Tibial nerve (tissue), 4 donors: ENCODE data around the gene GPC3. TPM values are rescaled to one million over a fixed set of nuclear protein-coding genes. Genes with fewer than 3 reads are reported as not detected.

Experiments used
- DNase-seq, 2 donors: peaks; one replicate each; pipeline ENCODE4 v3.0.0-alpha.2; 2019; ENCODE audit warnings: low spot score in 2 of 2
- H3K27ac ChIP-seq, 4 donors: fragments of 200-600 bp; sonication (generic) in 3 of 4; one replicate each; pipeline ENCODE4 v1.5.1; 2017 to 2019; ENCODE audit warnings: mild to moderate bottlenecking in 1 of 4
- H3K27me3 ChIP-seq, 2 donors: fragments of 200-600 bp; sonication (generic) in 1 of 2; one replicate each; pipeline versions ENCODE4 v1.5.1 to v1.6.0; 2017 to 2019
- H3K36me3 ChIP-seq, 3 donors: fragments of 200-600 bp; sonication (generic); one replicate each; pipeline ENCODE4 v1.5.1; 2018 to 2019
- H3K4me1 ChIP-seq, 4 donors: fragments of 200-600 bp; sonication (generic) in 3 of 4; one replicate each; pipeline ENCODE4 v1.5.1; 2017 to 2019
- H3K4me3 ChIP-seq, 4 donors: fragments of 200-600 bp; sonication (generic) in 3 of 4; one replicate each; pipeline ENCODE4 v1.5.1; 2017 to 2019; ENCODE audit warnings: mild to moderate bottlenecking in 1 of 4, moderate library complexity in 1 of 4
- H3K9me3 ChIP-seq, 4 donors: fragments of 200-600 bp; sonication (generic) in 3 of 4; one replicate each; pipeline ENCODE4 v1.5.1; 2017 to 2019
- CTCF ChIP-seq, 5 experiments: fragments of 200-600 bp in 3 of 5; fragments of 450-650 bp in 2 of 5; sonication (generic) in 3 of 5; IDR thresholded peaks; one replicate each; pipeline ENCODE4 v1.5.1; 2016 to 2019; ENCODE audit warnings: antibody characterized with exemption in 5 of 5, mild to moderate bottlenecking in 3 of 5, moderate library complexity in 2 of 5
- EP300 ChIP-seq, 2 donors: sonication (generic); formaldehyde crosslinking; IDR thresholded peaks; one replicate each; pipeline ENCODE4 v1.6.1; 2017; ENCODE audit warnings: antibody characterized with exemption in 2 of 2, mild to moderate bottlenecking in 1 of 2
- POLR2A ChIP-seq, 2 donors: fragments of 450-650 bp; IDR thresholded peaks; one replicate each; pipeline ENCODE4 v1.6.1; 2017; ENCODE audit warnings: antibody characterized with exemption in 2 of 2, mild to moderate bottlenecking in 2 of 2, moderate library complexity in 2 of 2
- WGBS, 2 donors: methylation state at CpG; one replicate each; pipeline ENCODE4 v1.1.5; 2018; 5-methylcytosine and 5-hydroxymethylcytosine counted together
- total RNA-seq, 4 donors: library from RNA; depleted of rRNA; stranded (reverse); fragments of >200 nt; gene quantifications; one replicate each; pipeline ENCODE4 v1.1.0, GENCODE V29; 2016

Gene GPC3
- total RNA-seq, 4 donors from 2014 or later = 60.5 to 116 (median 72.8) TPM

- Histone ChIP-seq H3K36me3 (no peaks in the 10 kb centered on the region), H3K27ac (peak overlapping the region in 2 of 4 donors; percentile 20 to 60), H3K27me3 (peaks cover 0 to 5% of the 10 kb centered on the region in 2 donors), H3K9me3 (no peaks in the 10 kb centered on the region), H3K4me3 (no peak overlapping the region), H3K4me1 (no peaks in the 10 kb centered on the region)
- no peak for TF ChIP-seq POLR2A (IDR thresholded peaks at IDR 0.05)
- TF ChIP-seq EP300 (IDR thresholded peaks at IDR 0.05) = no peak
- TF ChIP-seq CTCF (IDR thresholded peaks at IDR 0.05) = no peak
- DNase-seq = no peak
- 60 to 65% methylated on average over 5 of the region's 5 CpGs for WGBS, 2 donors
These were observed 339.2 kb downstream of the GPC3 start for GRCh38 chrX:133645977-133646718.

DNA sequence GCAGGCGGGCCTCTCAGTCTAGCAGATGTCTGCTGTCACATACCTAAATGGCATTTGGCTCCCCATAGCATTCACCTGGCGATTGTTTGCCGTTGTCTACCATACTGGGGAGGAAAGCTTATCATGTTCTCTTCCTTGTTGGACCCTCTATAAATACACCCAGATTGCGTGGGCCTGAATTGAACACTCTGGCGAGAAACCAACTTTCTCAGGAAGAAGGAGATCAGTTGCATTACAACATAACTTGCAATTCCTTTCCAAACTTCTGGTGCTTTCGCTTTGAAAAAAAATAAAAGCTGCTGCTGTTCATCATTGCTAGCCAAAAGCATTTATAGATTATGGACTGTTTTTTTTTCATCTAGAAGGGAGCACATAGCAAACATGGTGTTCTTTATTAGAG, 340.1 kb downstream of the GPC3 start:
- TF ChIP-seq POLR2A (IDR thresholded peaks at IDR 0.05) (no peak), CTCF (IDR thresholded peaks at IDR 0.05) (no peak), EP300 (IDR thresholded peaks at IDR 0.05) (no peak)
- WGBS, 2 donors = 48 to 56% methylated on average over 6 of the region's 6 CpGs

GRCh38 chrX:133640161-133641015, 345.0 kb downstream of the GPC3 start:
- Histone ChIP-seq H3K9me3 (no peaks in the 10 kb centered on the region), H3K27me3 (peaks cover 0 to 14% of the 10 kb centered on the region in 2 donors), H3K27ac (no peak overlapping the region), H3K4me3 (no peak overlapping the region), H3K4me1 (peaks cover 0 to 15% (median 0%) of the 10 kb centered on the region in 4 donors), H3K36me3 (no peaks in the 10 kb centered on the region)
- no peak for TF ChIP-seq EP300 (IDR thresholded peaks at IDR 0.05)
- no peak for TF ChIP-seq CTCF (IDR thresholded peaks at IDR 0.05)
- WGBS, 2 donors = 28 to 39% methylated on average over 7 of the region's 7 CpGs
- DNase-seq = no peak

More for the DNA sequence above, 340.1 kb downstream of the GPC3 start:
- Histone ChIP-seq H3K36me3 (no peaks in the 10 kb centered on the region), H3K27me3 (peaks cover 0 to 7% of the 10 kb centered on the region in 2 donors), H3K9me3 (no peaks in the 10 kb centered on the region), H3K27ac (peak overlapping the region in 1 of 4 donors; percentile 14), H3K4me1 (peaks cover 0 to 3% (median 0%) of the 10 kb centered on the region in 4 donors), H3K4me3 (no peak overlapping the region)
- DNase-seq = no peak

GRCh38 chrX:133639726-133640125, 345.7 kb downstream of the GPC3 start:
- no peak overlapping the region for H3K27ac ChIP-seq
- H3K4me3 ChIP-seq = no peak overlapping the region
- H3K27me3 ChIP-seq = peaks cover 0 to 11% of the 10 kb centered on the region in 2 donors
- DNase-seq = no peak
- H3K4me1 ChIP-seq = peaks cover 0 to 15% (median 0%) of the 10 kb centered on the region in 4 donors
- no peak for TF ChIP-seq EP300 (IDR thresholded peaks at IDR 0.05)
- no peak for TF ChIP-seq POLR2A (IDR thresholded peaks at IDR 0.05)
- no peak for TF ChIP-seq CTCF (IDR thresholded peaks at IDR 0.05)
- WGBS, 2 donors = 63 to 65% methylated on average over 2 of the region's 2 CpGs
- no peaks in the 10 kb centered on the region for H3K36me3 ChIP-seq
- no peaks in the 10 kb centered on the region for H3K9me3 ChIP-seq

GRCh38 chrX:133638285-133638684, 347.1 kb downstream of the GPC3 start:
- H3K4me1 ChIP-seq = peaks cover 0 to 15% (median 0%) of the 10 kb centered on the region in 4 donors
- no peak overlapping the region for H3K27ac ChIP-seq
- no peaks in the 10 kb centered on the region for H3K9me3 ChIP-seq
- DNase-seq = no peak
- no peak overlapping the region for H3K4me3 ChIP-seq
- TF ChIP-seq POLR2A (IDR thresholded peaks at IDR 0.05) (no peak), CTCF (IDR thresholded peaks at IDR 0.05) (no peak), EP300 (IDR thresholded peaks at IDR 0.05) (no peak)
- no peaks in the 10 kb centered on the region for H3K36me3 ChIP-seq
- peaks cover 0 to 19% of the 10 kb centered on the region in 2 donors for H3K27me3 ChIP-seq
- 46 to 62% methylated on average over 4 of the region's 4 CpGs for WGBS, 2 donors
